Activated naive CD4-positive, alpha-beta T cell treated with anti-CD3 and anti-CD28 coated beads, Interleukin-2, amount 10 ng/mL, durations not matched to agents 7 days and 5 days (primary cell): ENCODE results near the gene SPATA6L.

Source experiments
- CTCF ChIA-PET: fragments of 350-600 bp; sonication (Branson Sonifier 250); formaldehyde crosslinking; loops from one replicate; lab custom pipeline; 2021; ENCODE audit warnings: antibody characterized with exemption; lab: Charles Lee
- DNase-seq: peaks from one replicate; pipeline ENCODE4 v3.0.0-alpha.2; 2020
- H3K27ac Mint-ChIP-seq: one replicate; pipeline ENCODE4 v1.8.0; 2021; ENCODE audit warnings: mild to moderate bottlenecking, moderate library complexity, mixed read lengths
- H3K27me3 Mint-ChIP-seq: one replicate; pipeline ENCODE4 v1.8.0; 2021; ENCODE audit warnings: mild to moderate bottlenecking, mixed read lengths
- H3K36me3 Mint-ChIP-seq: one replicate; pipeline ENCODE4 v1.8.0; 2021; ENCODE audit warnings: mixed read lengths
- H3K4me1 Mint-ChIP-seq: one replicate; pipeline ENCODE4 v1.8.0; 2021; ENCODE audit warnings: mixed read lengths
- H3K4me3 Mint-ChIP-seq: one replicate; pipeline ENCODE4 v1.8.0; 2021; ENCODE audit warnings: mild to moderate bottlenecking, moderate library complexity, mixed read lengths
- H3K9me3 Mint-ChIP-seq: one replicate; pipeline ENCODE4 v1.8.0; 2021; ENCODE audit warnings: mixed read lengths

Gene SPATA6L

DNA sequence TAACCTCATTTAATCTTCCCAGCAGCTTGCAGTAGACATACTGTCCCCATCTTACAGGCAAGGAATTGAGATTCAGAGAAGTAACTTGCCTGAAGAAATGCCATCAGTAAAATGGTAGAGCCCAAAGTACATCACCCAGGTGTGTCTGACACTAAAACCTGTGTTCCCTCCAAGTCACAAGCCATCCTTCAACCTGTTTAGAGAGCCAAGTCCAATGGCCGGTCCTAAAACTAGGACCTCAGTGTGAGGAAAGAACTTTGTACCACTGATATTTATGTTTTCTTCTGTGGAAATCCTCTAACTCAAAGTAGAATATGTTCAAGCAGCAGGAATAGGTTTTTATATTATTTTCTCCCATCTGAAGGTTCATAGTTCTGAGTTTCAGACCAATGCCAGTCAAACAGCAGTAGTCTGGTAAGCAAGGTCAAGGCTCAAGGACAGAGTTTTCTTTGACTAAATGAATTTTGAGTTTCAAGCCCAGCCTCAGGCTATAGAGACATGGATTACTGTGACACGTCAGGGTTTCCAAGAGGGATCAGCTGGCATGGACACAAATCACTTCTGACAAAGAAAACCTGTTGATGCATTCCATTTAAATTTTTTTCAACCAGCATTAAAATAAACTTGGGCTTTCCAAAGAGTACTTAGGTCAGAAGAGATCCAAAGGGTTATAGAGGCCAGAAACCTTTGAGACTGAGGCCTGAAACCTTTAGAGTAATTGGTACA lies 85.1 kb downstream of the SPATA6L start:
- H3K27me3 Mint-ChIP-seq: peaks cover 15% of the 10 kb centered on the region
- DNase-seq: no peak
- H3K9me3 Mint-ChIP-seq: no peaks in the 10 kb centered on the region
- no peak overlapping the region for H3K27ac Mint-ChIP-seq
- no peaks in the 10 kb centered on the region for H3K4me1 Mint-ChIP-seq
- no peaks in the 10 kb centered on the region for H3K36me3 Mint-ChIP-seq
- CTCF ChIA-PET: no interaction called here
- H3K4me3 Mint-ChIP-seq: no peak overlapping the region

DNA sequence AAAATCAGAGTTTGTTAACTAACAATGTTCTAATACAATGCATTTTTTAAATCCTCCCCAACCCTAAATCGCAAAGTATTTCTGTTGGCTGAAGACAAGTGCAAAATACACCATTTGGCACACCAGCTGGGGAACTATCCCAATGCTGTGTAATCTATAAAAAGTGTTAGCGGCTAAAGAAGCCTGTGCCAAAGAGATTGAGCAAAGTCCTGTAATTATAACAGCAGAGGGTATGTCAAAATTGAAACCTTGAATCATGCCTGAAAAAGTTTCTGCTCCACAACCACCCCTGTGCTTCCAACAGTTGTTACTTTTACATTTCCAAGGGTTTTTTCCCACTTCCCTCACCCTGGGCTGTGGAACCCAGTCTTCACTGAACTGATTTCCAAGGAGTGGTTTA lies 87.3 kb downstream of the SPATA6L start:
- Mint-ChIP-seq H3K9me3 (no peaks in the 10 kb centered on the region), H3K4me3 (no peak overlapping the region), H3K36me3 (no peaks in the 10 kb centered on the region), H3K27ac (no peak overlapping the region), H3K4me1 (no peaks in the 10 kb centered on the region), H3K27me3 (peaks cover 7% of the 10 kb centered on the region)
- CTCF ChIA-PET: no interaction called here
- DNase-seq: no peak

DNA sequence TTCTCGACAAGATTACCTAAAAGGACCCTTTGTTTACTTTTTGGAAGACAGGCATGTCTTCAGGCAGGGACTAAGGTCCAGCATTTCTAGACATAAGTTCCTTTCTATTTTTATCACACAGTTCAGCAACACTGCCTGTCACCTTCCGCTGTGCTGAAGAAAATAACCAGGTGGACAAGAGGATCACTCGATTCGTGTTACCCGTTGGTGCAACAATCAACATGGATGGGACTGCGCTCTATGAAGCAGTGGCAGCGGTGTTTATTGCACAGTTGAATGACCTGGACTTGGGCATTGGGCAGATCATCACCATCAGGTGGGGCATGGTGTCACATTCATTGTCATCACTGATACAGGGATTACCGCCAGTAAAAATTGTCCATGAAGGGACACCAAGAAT lies 89.8 kb downstream of the SPATA6L start:
- CTCF ChIA-PET: no interaction called here
- no peak overlapping the region for H3K4me3 Mint-ChIP-seq
- DNase-seq: no peak
- H3K36me3 Mint-ChIP-seq: no peaks in the 10 kb centered on the region
- no peak overlapping the region for H3K27ac Mint-ChIP-seq
- H3K9me3 Mint-ChIP-seq: no peaks in the 10 kb centered on the region
- peaks cover 17% of the 10 kb centered on the region for H3K4me1 Mint-ChIP-seq
- peaks cover 4% of the 10 kb centered on the region for H3K27me3 Mint-ChIP-seq

DNA sequence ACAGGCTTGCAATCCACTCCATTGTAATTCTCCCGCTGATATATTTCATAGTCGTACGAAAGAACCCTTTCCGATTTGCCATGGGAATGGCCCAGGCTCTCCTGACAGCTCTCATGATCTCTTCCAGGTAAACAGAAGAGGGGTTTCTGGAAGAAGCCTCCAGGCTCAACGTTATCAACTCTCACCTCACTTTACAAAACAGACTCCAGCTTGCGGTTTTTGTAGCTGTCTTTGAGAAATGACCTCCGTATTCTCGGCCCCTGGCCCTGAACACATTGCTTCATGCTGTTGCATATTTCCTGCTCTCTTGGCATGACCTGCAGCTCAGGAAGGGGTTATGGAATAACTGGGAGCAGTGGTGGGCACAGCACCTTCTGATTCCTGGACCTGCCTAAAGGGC lies 90.3 kb downstream of the SPATA6L start:
- H3K27ac Mint-ChIP-seq: no peak overlapping the region
- no peaks in the 10 kb centered on the region for H3K9me3 Mint-ChIP-seq
- H3K36me3 Mint-ChIP-seq: no peaks in the 10 kb centered on the region
- H3K27me3 Mint-ChIP-seq: peaks cover 4% of the 10 kb centered on the region
- DNase-seq: no peak
- H3K4me3 Mint-ChIP-seq: no peak overlapping the region
- H3K4me1 Mint-ChIP-seq: peaks cover 17% of the 10 kb centered on the region
- CTCF ChIA-PET: no interaction called here

DNA sequence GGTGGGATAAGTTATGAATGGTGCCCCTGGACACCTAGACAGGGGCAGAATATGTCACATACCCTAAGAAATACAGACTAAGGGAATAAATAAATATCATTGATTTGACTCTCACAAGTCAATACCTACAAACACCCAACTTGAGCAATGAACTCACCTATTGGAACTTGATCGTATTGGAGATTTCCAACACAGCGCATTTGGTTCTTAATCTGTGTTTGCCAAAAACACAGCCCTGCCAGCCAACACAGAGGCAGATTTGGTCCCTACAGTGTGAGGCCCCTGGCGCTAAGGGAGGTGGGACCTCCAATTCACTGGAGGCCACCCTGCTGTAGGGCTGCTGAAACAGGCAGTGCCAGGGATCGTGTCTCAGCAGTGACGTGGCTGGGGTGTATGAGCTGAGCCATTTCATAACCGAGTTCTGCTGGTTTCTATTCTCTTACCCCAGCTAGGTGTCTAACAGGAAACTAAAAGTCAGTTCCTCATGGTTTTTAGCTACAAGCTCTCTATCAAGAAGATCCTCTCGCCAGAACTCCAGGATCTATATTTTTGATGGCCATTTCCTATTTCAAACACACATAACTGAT lies 91.5 kb downstream of the SPATA6L start:
- Mint-ChIP-seq H3K36me3 (no peaks in the 10 kb centered on the region), H3K27ac (no peak overlapping the region), H3K9me3 (no peaks in the 10 kb centered on the region), H3K27me3 (peaks cover 4% of the 10 kb centered on the region), H3K4me1 (peaks cover 17% of the 10 kb centered on the region), H3K4me3 (no peak overlapping the region)
- CTCF ChIA-PET: no interaction called here
- no peak for DNase-seq

DNA sequence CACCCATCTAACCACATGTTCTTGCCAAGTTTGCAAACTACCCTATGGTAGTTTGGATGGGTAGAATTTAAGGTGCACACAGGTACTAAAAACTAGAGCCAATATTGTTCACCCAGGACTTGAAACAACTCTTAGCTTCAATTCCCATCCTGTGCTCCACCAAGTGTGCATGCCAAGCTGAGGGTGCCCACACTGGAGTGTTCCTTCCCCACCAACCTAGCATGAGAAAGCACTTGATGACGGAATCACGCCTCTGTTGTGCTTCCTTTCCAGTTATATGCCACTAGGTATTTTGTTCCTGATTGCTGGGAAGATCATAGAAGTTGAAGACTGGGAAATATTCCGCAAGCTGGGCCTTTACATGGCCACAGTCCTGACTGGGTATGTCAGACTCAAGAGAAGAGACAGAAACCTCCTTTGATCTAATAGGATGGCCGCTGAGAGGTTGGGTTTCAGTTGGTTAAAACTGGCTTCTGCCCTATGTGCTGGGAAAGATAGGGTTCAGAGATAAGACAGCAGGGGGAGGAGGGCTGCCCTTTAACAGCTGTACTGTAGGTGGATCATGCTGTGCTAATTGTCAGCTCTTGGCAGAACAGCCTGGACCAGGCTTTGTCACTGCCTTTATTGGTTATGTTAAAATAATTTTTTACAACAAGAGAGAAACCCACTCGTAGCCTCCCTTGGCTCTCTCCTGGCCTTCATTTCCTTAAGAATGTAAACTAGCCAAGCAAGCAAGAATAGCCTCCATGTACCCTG lies 92.5 kb downstream of the SPATA6L start:
- Mint-ChIP-seq H3K36me3 (no peaks in the 10 kb centered on the region), H3K9me3 (no peaks in the 10 kb centered on the region), H3K4me3 (no peak overlapping the region), H3K27me3 (peaks cover 4% of the 10 kb centered on the region), H3K27ac (no peak overlapping the region), H3K4me1 (peaks cover 17% of the 10 kb centered on the region)
- DNase-seq: no peak
- CTCF ChIA-PET: no interaction called here

DNA sequence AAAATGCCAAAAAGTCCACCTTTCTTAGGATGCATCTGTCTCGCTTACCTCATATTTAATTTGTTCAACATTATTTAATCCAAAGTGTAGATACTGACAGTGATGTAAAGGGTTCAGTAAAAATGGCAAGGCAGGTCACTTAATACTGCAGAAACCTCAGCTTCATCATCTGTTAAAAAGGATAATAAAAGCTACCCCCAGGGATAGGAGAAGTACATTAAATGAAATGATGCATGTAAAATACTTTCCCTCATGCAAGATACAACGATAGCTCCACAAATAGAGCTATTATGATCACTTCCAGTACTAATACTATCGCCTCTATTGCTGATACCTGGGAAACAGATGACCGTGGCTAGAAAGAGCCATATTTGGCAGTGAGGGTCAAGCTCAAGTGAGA lies 93.1 kb downstream of the SPATA6L start:
- no peak overlapping the region for H3K4me3 Mint-ChIP-seq
- DNase-seq: no peak
- peaks cover 17% of the 10 kb centered on the region for H3K4me1 Mint-ChIP-seq
- CTCF ChIA-PET: no interaction called here
- no peak overlapping the region for H3K27ac Mint-ChIP-seq
- no peaks in the 10 kb centered on the region for H3K36me3 Mint-ChIP-seq
- no peaks in the 10 kb centered on the region for H3K9me3 Mint-ChIP-seq
- H3K27me3 Mint-ChIP-seq: peaks cover 4% of the 10 kb centered on the region

DNA sequence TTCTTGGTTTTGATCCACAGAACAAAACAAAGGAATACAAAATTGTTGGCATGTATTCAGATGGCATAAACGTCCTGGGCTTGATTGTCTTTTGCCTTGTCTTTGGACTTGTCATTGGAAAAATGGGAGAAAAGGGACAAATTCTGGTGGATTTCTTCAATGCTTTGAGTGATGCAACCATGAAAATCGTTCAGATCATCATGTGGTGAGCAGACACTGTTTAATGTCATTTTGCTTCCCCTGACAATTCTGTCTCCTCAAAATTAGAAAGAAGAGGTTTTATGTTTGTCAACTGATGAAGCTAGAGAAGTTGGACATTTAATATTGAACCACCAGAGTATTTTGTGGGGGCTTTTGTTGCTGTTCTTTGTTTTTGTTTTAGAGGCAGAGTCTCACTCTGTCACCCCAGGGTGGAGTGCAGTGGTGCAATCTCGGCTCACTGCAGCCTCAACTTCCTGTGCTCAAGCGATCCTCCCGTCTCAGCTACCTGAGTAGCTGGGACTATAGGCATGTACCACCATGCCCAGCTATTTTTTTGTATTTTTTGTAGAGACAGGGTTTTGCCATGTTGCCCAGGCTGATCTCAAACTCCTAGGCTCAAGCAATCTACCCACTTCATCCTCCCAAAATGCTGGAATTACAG lies 94.0 kb downstream of the SPATA6L start:
- Mint-ChIP-seq H3K27me3 (peaks cover 4% of the 10 kb centered on the region), H3K27ac (peak overlapping the region; percentile 34), H3K9me3 (no peaks in the 10 kb centered on the region), H3K4me3 (no peak overlapping the region), H3K36me3 (no peaks in the 10 kb centered on the region), H3K4me1 (peaks cover 17% of the 10 kb centered on the region)
- peak; percentile 40 for DNase-seq
- CTCF ChIA-PET: interaction anchor here (0.7 kb wide), 1 partner anchor 19 kb away, joined by 3 read pairs; no protein-coding TSS in a partner anchor

DNA sequence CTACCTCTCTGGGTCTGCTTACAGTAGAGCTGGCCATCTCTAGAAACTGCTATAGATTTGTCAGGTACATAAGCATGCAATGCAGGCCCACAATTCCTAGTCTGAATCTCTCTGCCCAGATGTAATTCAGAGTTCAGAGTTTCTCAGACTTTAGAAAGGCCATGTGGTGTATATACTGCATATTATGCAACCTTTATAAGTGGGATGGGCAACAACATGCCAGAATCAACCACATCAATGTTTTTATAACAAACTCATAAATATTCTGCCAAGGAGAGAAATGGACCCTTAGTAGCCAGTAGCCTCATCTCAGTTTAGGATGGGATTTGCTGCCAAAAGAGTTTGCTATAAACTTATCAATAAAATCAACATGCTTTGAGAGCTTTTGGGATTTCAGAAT lies 97.2 kb downstream of the SPATA6L start:
- CTCF ChIA-PET: interaction anchor here (1.2 kb wide), 1 partner anchor 17 kb away, joined by 3 read pairs; no protein-coding TSS in a partner anchor
- Mint-ChIP-seq H3K4me3 (no peak overlapping the region), H3K27me3 (no peaks in the 10 kb centered on the region), H3K9me3 (no peaks in the 10 kb centered on the region), H3K4me1 (peaks cover 17% of the 10 kb centered on the region), H3K36me3 (no peaks in the 10 kb centered on the region), H3K27ac (no peak overlapping the region)
- no peak for DNase-seq

DNA sequence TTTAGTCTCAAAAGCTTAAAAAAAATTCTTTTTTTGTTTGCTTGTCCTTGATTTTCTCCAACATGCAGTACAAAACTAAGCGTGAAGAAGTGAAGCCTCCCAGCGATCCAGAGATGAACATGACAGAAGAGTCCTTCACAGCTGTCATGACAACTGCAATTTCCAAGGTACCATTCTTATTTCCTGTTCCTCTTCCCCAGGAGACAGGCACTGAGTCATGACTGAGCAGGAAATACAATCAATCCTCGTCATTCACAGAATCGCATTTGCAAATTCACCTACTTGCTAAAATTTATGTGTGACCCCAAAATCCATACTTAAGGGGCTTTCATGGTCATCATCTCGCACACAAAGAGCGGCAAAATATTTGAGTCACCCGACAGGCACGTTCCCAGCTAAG lies 98.7 kb downstream of the SPATA6L start:
- no peak for DNase-seq
- H3K4me3 Mint-ChIP-seq: no peak overlapping the region
- no peak overlapping the region for H3K27ac Mint-ChIP-seq
- H3K4me1 Mint-ChIP-seq: peaks cover 13% of the 10 kb centered on the region
- H3K27me3 Mint-ChIP-seq: no peaks in the 10 kb centered on the region
- no peaks in the 10 kb centered on the region for H3K36me3 Mint-ChIP-seq
- no peaks in the 10 kb centered on the region for H3K9me3 Mint-ChIP-seq
- CTCF ChIA-PET: no interaction called here

DNA sequence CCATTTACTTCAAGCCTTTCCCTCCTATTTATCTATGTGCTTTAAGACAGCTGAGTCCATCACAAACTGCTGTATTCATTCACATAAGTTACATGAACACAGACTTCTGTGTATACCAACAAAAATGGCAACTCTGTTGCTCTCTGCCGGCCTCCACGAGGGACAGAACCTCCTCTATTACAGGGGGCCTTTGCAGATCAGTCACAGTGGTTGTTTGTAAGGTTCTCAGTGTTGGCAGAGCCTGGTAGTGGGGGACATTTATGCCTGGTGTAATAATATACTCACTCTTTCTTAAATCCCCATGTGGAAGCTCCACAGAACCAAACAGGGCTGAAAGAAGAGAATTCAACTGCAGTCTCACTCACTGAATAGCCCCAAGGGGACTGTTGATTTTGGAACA lies 99.5 kb downstream of the SPATA6L start:
- CTCF ChIA-PET: no interaction called here
- H3K27ac Mint-ChIP-seq: no peak overlapping the region
- DNase-seq: no peak
- H3K36me3 Mint-ChIP-seq: no peaks in the 10 kb centered on the region
- peaks cover 5% of the 10 kb centered on the region for H3K4me1 Mint-ChIP-seq
- H3K9me3 Mint-ChIP-seq: no peaks in the 10 kb centered on the region
- no peak overlapping the region for H3K4me3 Mint-ChIP-seq
- H3K27me3 Mint-ChIP-seq: no peaks in the 10 kb centered on the region

DNA sequence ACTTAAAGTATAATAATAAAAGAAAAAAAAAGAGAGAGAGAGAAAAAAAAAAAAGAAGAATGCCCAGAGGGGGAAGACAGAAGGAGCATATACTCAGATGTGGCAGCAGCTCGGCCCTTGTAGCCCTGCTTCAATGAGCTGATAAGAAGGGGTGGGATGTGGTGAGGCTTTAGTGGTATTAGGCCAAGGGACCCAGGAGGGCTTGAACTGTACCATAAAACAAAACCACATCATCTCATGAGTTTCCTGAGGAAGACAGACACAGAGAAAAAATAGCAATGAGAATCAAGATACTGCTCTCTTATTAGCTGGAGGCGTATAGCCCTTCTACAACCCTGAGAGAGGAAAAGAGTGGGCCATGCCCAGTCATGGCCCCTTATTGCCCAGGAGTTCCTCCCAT lies 103.2 kb downstream of the SPATA6L start:
- no peak overlapping the region for H3K4me3 Mint-ChIP-seq
- DNase-seq: no peak
- no peak overlapping the region for H3K27ac Mint-ChIP-seq
- H3K27me3 Mint-ChIP-seq: no peaks in the 10 kb centered on the region
- H3K9me3 Mint-ChIP-seq: no peaks in the 10 kb centered on the region
- CTCF ChIA-PET: no interaction called here
- peaks cover 5% of the 10 kb centered on the region for H3K4me1 Mint-ChIP-seq
- no peaks in the 10 kb centered on the region for H3K36me3 Mint-ChIP-seq

DNA sequence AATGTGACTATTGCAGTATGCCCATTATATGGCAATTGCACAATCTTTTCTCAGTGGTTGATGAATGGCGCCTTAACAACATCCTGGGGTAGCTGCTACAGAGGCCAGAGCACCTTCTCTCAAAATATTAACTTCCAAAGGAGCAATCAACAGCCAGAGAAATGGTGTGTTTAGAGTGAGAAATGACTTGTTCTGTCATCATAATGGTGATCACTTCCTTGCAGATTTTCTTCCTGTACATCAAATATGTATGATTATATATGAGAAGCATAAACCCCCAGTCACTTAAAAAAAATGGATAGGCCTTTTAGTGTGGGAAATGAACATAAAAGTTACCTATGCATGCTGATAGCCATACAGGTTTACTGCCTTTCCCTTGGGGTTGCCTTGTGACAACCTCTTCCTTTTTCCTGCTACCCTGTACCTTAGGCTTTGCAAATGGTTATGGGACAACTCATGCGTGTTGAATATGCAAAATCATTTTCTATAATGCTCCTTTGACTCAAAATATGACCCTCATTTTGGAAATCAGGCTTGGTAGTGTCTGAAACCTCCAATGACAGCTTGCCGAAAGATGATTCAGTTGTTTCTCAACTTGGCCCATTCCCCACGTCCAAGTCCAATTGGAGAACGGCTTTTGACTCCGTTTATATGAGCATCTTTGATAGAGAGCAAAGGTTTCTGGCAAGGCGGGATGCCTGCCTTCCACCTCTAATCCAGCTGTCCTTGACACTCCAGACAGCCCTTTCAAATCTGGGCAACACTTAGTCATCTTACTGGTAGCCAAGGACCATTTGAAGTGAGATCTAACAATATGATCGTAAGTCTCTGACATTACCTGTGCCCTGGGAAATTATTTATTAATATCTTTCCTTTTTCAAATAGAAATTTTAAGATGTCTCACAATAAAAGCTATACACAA lies 106.8 kb downstream of the SPATA6L start:
- no peaks in the 10 kb centered on the region for H3K36me3 Mint-ChIP-seq
- CTCF ChIA-PET: no interaction called here

More for the DNA sequence above, 106.8 kb downstream of the SPATA6L start:
- Mint-ChIP-seq H3K4me3 (no peak overlapping the region), H3K27me3 (no peaks in the 10 kb centered on the region), H3K27ac (no peak overlapping the region), H3K9me3 (no peaks in the 10 kb centered on the region), H3K4me1 (peaks cover 5% of the 10 kb centered on the region)
- no peak for DNase-seq
